ENCODE measurements around the gene CYP27C1. TPM values are rescaled to one million over a fixed set of nuclear protein-coding genes. Genes with fewer than 3 reads are reported as not detected.
"Not testable (repeated sequence)": the region's sequence is repeated elsewhere in the genome, so short reads cannot be mapped to it uniquely, and the experiment has no call there.

Gene CYP27C1, protein sequence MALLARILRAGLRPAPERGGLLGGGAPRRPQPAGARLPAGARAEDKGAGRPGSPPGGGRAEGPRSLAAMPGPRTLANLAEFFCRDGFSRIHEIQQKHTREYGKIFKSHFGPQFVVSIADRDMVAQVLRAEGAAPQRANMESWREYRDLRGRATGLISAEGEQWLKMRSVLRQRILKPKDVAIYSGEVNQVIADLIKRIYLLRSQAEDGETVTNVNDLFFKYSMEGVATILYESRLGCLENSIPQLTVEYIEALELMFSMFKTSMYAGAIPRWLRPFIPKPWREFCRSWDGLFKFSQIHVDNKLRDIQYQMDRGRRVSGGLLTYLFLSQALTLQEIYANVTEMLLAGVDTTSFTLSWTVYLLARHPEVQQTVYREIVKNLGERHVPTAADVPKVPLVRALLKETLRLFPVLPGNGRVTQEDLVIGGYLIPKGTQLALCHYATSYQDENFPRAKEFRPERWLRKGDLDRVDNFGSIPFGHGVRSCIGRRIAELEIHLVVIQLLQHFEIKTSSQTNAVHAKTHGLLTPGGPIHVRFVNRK
- not detected for total RNA-seq

DNA sequence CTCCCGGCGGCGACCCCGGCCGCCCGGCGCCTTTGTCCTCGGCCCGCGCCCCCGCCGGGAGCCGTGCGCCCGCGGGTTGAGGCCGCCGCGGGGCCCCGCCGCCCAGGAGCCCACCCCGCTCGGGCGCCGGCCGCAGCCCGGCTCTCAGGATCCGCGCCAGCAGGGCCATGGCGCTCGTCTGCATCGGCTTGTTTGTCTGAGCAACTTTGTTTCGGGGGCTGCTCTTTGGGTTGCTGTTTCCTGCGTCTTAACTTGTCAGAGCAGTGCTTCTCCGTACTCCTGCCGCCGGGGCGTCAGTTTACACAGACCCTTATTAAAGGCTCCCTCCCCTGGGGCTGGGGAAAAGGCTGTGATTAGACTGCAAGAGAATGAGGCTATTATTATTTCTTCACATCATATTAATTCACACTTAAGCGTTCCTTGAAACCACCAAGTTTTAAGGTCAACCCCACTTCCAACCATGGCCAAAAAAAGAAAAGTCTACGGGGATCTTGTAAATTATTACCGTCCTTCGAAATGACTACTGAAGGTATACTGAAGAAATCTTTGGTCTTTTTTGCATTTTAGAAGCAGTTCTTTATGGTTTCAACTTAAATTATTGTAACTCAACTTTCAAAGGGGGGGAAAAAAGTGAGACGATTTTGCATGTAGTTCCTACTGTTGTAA lies at the start of gene CYP27C1:
TSS of gene CYP27C1 (minus strand) at position 198 of the 666 bp plus-strand sequence. CDS start at position 169, 29 bp downstream.
- POLR2A ChIA-PET = no interaction called here

DNA sequence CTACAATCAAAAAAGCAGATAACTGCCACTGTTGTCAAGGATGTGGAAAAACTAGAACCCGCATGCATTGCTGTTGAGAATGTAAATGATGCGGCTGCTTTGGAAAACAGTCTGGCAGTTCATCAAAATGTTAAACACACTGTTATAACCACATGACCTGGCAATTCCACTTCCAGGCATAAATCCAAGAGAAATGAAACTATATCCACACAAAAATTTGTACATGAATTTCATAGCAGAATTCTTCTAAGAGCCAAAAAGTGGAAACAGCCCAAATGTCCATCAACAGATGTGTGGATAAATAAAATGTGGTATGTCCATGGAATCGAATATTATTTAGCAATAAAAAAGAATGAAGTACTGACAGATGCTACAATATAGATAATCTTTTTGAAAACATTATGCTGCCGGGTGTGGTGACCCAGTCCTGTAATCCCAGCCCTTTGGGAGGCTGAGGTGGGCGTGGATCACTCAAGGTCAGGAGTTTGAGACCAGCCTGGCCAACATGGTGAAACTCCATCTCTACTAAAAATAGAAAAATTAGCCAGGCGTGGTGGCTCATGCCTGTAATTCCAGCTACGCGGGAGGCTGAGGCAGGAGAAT lies 41.8 kb upstream of the CYP27C1 start:
- H3K4me1 Mint-ChIP-seq = no peaks in the 10 kb centered on the region
- DNase-seq = no peak
- H3K36me3 Mint-ChIP-seq (ENCODE audit: low read depth) = peaks cover 41% of the 10 kb centered on the region
- no peak for ATAC-seq
- CTCF ChIA-PET = no interaction called here
- no peak overlapping the region for H3K27ac Mint-ChIP-seq
- intact Hi-C loops (cut with DNase I, micrococcal nuclease) = no loop called here
- no peak overlapping the region for H3K4me3 Mint-ChIP-seq
- POLR2A ChIA-PET = interaction anchor here (0.6 kb wide), 1 partner anchor 596 kb away, joined by 3 read pairs; the partner anchor contains the start of gene POLR2D
- no peaks in the 10 kb centered on the region for H3K27me3 Mint-ChIP-seq
- H3K9me3 Mint-ChIP-seq (ENCODE audit: low read depth) = no peaks in the 10 kb centered on the region

More for the DNA sequence above, at the start of gene CYP27C1:
- peak within 1 kb of the TSS; percentile 67 for H3K4me3 Mint-ChIP-seq
- H3K27ac Mint-ChIP-seq = peak within 1 kb of the TSS; percentile 42
- peaks cover 54% of the 10 kb centered on the region for H3K27me3 Mint-ChIP-seq
- CTCF ChIA-PET = no interaction called here
- intact Hi-C loops (cut with DNase I, micrococcal nuclease) = no loop called here
- no peaks in the 10 kb centered on the region for H3K36me3 Mint-ChIP-seq (ENCODE audit: low read depth)
- DNase-seq (peak; percentile 28), ATAC-seq (peak; percentile 29)
- H3K4me1 Mint-ChIP-seq = peaks cover 13% of the 10 kb centered on the region
- H3K9me3 Mint-ChIP-seq (ENCODE audit: low read depth) = peaks cover 2% of the 10 kb centered on the region

DNA sequence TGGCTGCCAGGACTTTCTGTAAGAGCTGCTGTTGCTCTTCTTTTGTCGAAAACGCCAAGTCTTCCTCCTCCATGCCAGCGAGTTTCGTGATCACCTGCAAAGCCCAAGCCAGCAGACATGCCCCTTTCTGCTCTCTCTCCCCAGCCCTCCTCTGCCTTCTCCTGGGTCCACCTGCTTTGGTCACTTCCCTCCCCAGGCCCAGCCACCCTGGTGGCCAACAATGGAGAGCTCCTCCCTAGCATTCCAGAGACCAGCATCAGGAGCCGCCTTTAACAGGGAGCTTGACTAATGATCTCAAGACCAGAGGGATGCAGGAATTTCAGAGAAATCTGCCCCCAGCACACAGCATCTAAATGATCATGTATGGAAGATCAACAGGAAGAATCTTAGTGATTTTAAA lies 39.3 kb upstream of the CYP27C1 start:
- DNase-seq = no peak
- Mint-ChIP-seq H3K27me3 (no peaks in the 10 kb centered on the region), H3K36me3 (ENCODE audit: low read depth) (peaks cover 38% of the 10 kb centered on the region), H3K9me3 (ENCODE audit: low read depth) (no peaks in the 10 kb centered on the region), H3K4me3 (no peak overlapping the region), H3K27ac (no peak overlapping the region), H3K4me1 (no peaks in the 10 kb centered on the region)
- no peak for ATAC-seq
- intact Hi-C loops (cut with DNase I, micrococcal nuclease) = no loop called here
- POLR2A ChIA-PET = no interaction called here
- CTCF ChIA-PET = interaction anchor here (0.9 kb wide), 1 partner anchor 10 kb away, joined by 3 read pairs; no protein-coding TSS in a partner anchor

DNA sequence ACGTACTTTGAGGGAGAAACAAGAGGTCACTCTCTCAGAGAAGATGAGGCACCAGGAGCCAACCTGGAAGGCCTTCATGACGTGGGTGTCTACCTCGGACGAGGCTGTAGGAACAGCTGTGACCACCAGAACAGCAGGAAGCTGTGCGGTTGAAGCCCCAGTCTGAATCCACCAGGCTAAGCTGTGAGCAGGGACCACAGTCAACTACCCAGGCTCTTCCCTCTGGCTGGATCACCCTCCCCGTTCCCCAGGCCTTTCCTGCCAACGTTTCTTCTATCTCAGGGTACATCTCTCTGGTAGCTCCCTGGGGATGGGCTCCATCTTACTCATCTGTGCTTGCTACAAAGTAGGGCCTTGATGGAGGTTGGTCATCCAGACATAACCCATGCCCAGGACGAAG lies 36.8 kb upstream of the CYP27C1 start:
- peaks cover 29% of the 10 kb centered on the region for H3K36me3 Mint-ChIP-seq (ENCODE audit: low read depth)
- intact Hi-C loops (cut with DNase I, micrococcal nuclease) = no loop called here
- CTCF ChIA-PET = no interaction called here
- no peak overlapping the region for H3K4me3 Mint-ChIP-seq
- H3K27me3 Mint-ChIP-seq = no peaks in the 10 kb centered on the region
- H3K9me3 Mint-ChIP-seq (ENCODE audit: low read depth) = no peaks in the 10 kb centered on the region
- POLR2A ChIA-PET = no interaction called here
- no peak for ATAC-seq
- no peak overlapping the region for H3K27ac Mint-ChIP-seq
- DNase-seq = no peak
- no peaks in the 10 kb centered on the region for H3K4me1 Mint-ChIP-seq

DNA sequence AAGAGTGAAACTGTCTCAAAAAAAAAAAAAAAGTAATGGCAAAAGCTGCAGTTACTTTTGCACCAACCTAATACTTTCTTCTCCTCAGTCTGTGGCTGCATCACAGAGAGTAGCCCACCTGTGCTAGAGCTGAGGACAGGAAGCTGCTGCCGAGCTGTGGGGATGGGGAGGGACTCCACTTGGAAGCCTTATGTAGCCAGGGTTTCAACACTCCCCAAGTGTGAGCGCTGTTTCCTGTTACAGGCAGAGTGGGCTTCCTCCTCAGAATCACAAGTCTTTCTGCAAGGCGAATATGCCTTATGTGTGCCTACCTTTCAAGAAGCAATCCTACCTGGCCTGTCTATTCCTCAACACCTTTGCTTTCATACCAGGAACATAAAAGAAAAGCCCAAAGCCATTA lies 36.3 kb upstream of the CYP27C1 start:
- Mint-ChIP-seq H3K9me3 (ENCODE audit: low read depth) (no peaks in the 10 kb centered on the region), H3K27ac (no peak overlapping the region), H3K36me3 (ENCODE audit: low read depth) (peaks cover 29% of the 10 kb centered on the region), H3K4me1 (no peaks in the 10 kb centered on the region), H3K27me3 (no peaks in the 10 kb centered on the region), H3K4me3 (no peak overlapping the region)
- intact Hi-C loops (cut with DNase I, micrococcal nuclease) = no loop called here
- ChIA-PET CTCF (interaction anchor here (0.6 kb wide), 1 partner anchor 143 kb away, joined by 3 read pairs; no protein-coding TSS in a partner anchor), POLR2A (no interaction called here)
- DNase-seq = no peak
- ATAC-seq = no peak

DNA sequence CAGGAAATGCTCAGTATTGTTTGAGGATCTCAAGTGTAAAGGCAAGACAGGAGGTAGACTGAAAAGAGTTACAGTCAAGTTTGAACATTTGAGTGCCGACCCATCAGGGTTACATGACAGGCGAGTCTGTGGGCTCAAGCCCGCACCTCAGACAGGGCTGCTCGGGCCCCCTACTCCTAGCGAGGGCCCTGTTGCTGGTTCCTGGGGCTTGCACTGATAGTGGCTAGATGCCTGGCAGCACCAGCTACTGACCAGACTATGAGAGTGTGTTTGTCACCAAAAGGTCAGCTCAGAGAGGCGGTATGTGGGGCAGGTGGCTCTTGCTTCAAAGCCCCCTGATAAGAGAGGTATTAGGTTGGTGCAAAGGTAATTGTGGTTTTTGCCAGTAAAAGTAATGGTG lies 35.6 kb upstream of the CYP27C1 start:
- Mint-ChIP-seq H3K9me3 (ENCODE audit: low read depth) (no peaks in the 10 kb centered on the region), H3K4me1 (no peaks in the 10 kb centered on the region), H3K36me3 (ENCODE audit: low read depth) (peaks cover 28% of the 10 kb centered on the region), H3K27me3 (no peaks in the 10 kb centered on the region), H3K27ac (no peak overlapping the region), H3K4me3 (no peak overlapping the region)
- ATAC-seq (no peak), DNase-seq (no peak)
- ChIA-PET CTCF (interaction anchor here (0.6 to 0.8 kb wide), 2 partner anchors 8 to 143 kb away, joined by 3 read pairs; no protein-coding TSS in a partner anchor), POLR2A (no interaction called here)
- intact Hi-C loops (cut with DNase I, micrococcal nuclease) = no loop called here

DNA sequence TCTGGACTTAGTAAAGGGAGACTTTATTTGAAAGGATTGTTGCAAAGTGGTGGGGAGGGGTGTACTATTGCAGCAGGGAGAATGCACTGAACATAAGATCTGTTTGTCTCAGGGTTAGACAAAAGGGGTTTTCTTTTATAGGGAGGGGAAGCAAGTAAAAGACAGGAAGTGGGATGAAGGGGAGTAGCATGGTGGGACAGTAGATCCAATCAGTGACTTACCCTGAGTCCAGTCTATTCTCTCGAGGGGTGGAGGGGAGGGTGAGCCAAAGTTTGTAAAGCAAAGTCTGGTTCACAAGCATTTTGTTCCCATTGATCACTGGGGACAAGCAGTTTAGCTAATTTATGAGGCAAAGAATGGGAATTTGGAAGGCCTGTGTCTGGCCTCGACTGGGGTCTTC lies 35.0 kb upstream of the CYP27C1 start:
- no peak overlapping the region for H3K27ac Mint-ChIP-seq
- no peak overlapping the region for H3K4me3 Mint-ChIP-seq
- no peaks in the 10 kb centered on the region for H3K4me1 Mint-ChIP-seq
- CTCF ChIA-PET = interaction anchor here (0.7 to 0.8 kb wide), 2 partner anchors 8 to 213 kb away, joined by 3 read pairs; no protein-coding TSS in a partner anchor
- DNase-seq (no peak), ATAC-seq (no peak)
- H3K27me3 Mint-ChIP-seq = no peaks in the 10 kb centered on the region
- H3K9me3 Mint-ChIP-seq (ENCODE audit: low read depth) = no peaks in the 10 kb centered on the region
- intact Hi-C loops (cut with DNase I, micrococcal nuclease) = no loop called here
- peaks cover 26% of the 10 kb centered on the region for H3K36me3 Mint-ChIP-seq (ENCODE audit: low read depth)
- POLR2A ChIA-PET = no interaction called here

DNA sequence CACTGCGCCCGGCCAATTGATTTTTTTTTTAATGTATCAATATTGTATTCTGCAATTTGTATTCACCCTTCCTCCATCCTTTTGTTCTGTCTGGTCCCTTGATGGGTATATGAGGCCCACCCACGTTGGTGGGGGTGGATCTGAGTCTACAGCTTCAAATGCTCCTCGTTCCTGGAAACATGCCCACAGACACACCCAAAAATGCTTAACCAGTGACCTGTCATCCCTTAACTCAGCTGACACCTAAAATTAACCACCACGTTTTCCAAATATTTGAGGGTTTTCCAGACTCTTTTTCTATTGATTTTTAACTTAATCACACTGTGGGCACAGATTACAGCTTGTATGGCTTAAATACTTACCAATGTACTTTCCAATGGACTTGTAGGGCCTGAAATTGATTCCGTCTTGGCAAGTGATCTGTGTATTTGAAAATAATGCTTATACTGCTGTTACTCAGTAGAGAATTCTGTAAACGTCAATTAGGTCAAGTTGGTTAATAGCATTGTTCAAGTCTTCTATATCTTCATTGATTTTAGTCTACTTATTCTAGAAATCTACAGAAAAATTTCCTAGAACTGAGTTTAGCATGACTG lies 34.4 kb upstream of the CYP27C1 start:
- Mint-ChIP-seq H3K36me3 (ENCODE audit: low read depth) (peaks cover 24% of the 10 kb centered on the region), H3K27me3 (no peaks in the 10 kb centered on the region), H3K4me1 (no peaks in the 10 kb centered on the region), H3K4me3 (no peak overlapping the region), H3K9me3 (ENCODE audit: low read depth) (no peaks in the 10 kb centered on the region), H3K27ac (no peak overlapping the region)
- intact Hi-C loops (cut with DNase I, micrococcal nuclease) = no loop called here
- no peak for DNase-seq
- no peak for ATAC-seq
- CTCF ChIA-PET = no interaction called here
- POLR2A ChIA-PET = no interaction called here

DNA sequence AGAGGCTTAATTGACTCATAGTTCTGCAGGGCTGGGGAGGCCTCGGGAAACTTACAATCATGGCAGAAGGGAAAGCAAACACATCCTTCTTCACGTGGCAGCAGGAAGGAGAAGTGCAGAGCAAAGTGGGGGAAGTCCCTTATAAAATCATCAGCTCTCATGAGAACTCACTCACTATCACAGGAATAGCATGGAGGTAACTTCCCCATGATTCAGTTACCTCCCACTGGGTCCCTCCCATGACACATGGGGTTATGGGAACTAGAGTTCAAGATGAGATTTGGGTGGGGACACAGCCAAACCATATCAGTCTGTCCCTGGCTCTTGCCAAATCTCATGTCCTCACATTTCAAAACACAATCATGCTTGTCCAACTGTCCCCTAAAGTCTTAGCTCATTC lies 21.1 kb upstream of the CYP27C1 start:
- H3K27ac Mint-ChIP-seq; POLR2A ChIA-PET; DNase-seq; H3K27me3 Mint-ChIP-seq; H3K4me3 Mint-ChIP-seq; ATAC-seq; CTCF ChIA-PET; H3K36me3 Mint-ChIP-seq (ENCODE audit: low read depth); H3K4me1 Mint-ChIP-seq; intact Hi-C loops (cut with DNase I, micrococcal nuclease): not testable (repeated sequence)
- peaks cover 19% of the 10 kb centered on the region for H3K9me3 Mint-ChIP-seq (ENCODE audit: low read depth)

DNA sequence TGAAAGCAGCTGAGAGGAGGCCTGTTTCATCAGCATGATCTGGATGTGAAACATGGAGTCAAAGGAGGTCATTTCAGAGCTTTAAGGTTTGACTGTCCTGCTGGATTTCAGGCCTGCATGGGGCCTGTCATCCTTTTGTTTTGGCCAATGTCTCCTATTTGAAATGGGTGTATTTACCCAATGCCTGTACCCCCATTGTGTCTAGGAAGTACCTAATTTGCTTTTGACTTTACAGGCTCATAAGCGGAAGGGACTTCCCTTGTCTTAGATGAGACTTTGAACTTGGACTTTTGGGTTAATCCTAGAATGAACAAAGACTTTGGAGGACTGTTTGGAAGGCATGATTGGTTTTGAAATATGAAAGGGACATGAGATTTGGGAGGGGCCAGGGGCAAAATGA lies 19.3 kb upstream of the CYP27C1 start:
- CTCF ChIA-PET = no interaction called here
- H3K36me3 Mint-ChIP-seq (ENCODE audit: low read depth) = peaks cover 5% of the 10 kb centered on the region
- H3K4me1 Mint-ChIP-seq = no peaks in the 10 kb centered on the region
- no peak overlapping the region for H3K27ac Mint-ChIP-seq
- intact Hi-C loops (cut with DNase I, micrococcal nuclease) = no loop called here
- ATAC-seq (no peak), DNase-seq (no peak)
- peaks cover 19% of the 10 kb centered on the region for H3K9me3 Mint-ChIP-seq (ENCODE audit: low read depth)
- no peak overlapping the region for H3K4me3 Mint-ChIP-seq
- POLR2A ChIA-PET = no interaction called here
- H3K27me3 Mint-ChIP-seq = no peaks in the 10 kb centered on the region

DNA sequence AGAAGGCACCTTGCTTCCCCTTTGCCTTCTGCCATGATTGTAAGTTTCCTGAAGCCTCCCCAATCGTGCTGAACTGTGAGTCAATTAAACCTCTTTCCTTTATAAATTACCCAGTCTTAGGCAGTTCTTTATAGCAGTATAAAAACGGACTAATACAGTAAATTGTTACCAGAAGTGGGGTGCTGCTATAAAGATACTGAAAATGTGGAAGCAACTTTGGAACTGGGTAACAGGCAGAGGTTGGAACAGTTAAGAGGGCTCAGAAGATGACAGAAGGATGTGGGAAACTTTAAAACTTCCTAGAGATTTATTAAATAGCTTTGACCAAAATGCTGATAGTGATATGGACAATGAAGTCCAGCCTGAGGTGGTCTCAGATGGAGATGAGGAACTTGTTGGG lies 17.7 kb upstream of the CYP27C1 start:
- DNase-seq; H3K4me1 Mint-ChIP-seq; H3K27ac Mint-ChIP-seq; CTCF ChIA-PET; H3K36me3 Mint-ChIP-seq (ENCODE audit: low read depth); POLR2A ChIA-PET; ATAC-seq; H3K27me3 Mint-ChIP-seq; H3K4me3 Mint-ChIP-seq; intact Hi-C loops (cut with DNase I, micrococcal nuclease): not testable (repeated sequence)
- peaks cover 19% of the 10 kb centered on the region for H3K9me3 Mint-ChIP-seq (ENCODE audit: low read depth)
